Mesendoderm (in vitro differentiated cells): ENCODE data around the gene PCDHGC3.
A peak's percentile ranks its signal among the peaks of the same experiment; 100 is the strongest.

Experiments used
- DNase-seq: peaks from one replicate; pipeline ENCODE4 v3.0.0; 2013
- H2AK5ac ChIP-seq: 2 replicates; pipeline ENCODE4 v1.6.1; 2013; ENCODE audit warnings: low read length, inconsistent platforms
- H2BK120ac ChIP-seq: 2 replicates; pipeline ENCODE4 v1.6.1; 2013; ENCODE audit warnings: low read depth, mild to moderate bottlenecking, low read length, moderate library complexity, mixed read lengths
- H2BK15ac ChIP-seq: replicated peaks from 2 replicates; pipeline ENCODE4 v1.6.1; 2013; ENCODE audit warnings: low read depth, mild to moderate bottlenecking, moderate library complexity
- H2BK5ac ChIP-seq: 2 replicates; pipeline ENCODE4 v1.6.1; 2013; ENCODE audit warnings: low read length, inconsistent platforms
- H3K18ac ChIP-seq: 2 replicates; pipeline ENCODE4 v1.6.1; 2013; ENCODE audit warnings: mild to moderate bottlenecking, low read length, mixed read lengths
- H3K23ac ChIP-seq: one replicate; pipeline ENCODE4 v1.6.1; 2013; ENCODE audit warnings: low read length
- H3K27ac ChIP-seq: 2 replicates; pipeline ENCODE4 v1.5.1; 2013; ENCODE audit warnings: low read depth, mild to moderate bottlenecking, inconsistent platforms, low read length, moderate library complexity
- H3K27me3 ChIP-seq: 2 replicates; pipeline ENCODE4 v1.6.1; 2013; ENCODE audit warnings: low read length, control low read depth, mild to moderate bottlenecking, inconsistent platforms; ENCODE audit not compliant: insufficient read depth, poor library complexity
- H3K36me3 ChIP-seq: 2 replicates; pipeline ENCODE4 v1.6.1; 2013; ENCODE audit warnings: low read length, inconsistent platforms; ENCODE audit not compliant: control insufficient read depth, insufficient read depth
- H3K4ac ChIP-seq: one replicate; pipeline ENCODE4 v1.6.1; 2013; ENCODE audit warnings: low read depth, mild to moderate bottlenecking, low read length, moderate library complexity
- H3K4me1 ChIP-seq: 2 replicates; pipeline ENCODE4 v1.6.1; 2013; ENCODE audit warnings: low read depth, low read length, inconsistent platforms; ENCODE audit not compliant: control insufficient read depth
- H3K4me2 ChIP-seq: 2 replicates; pipeline ENCODE4 v1.6.1; 2013; ENCODE audit warnings: low read length
- H3K4me3 ChIP-seq: 2 replicates; pipeline ENCODE4 v1.5.1; 2013; ENCODE audit warnings: mild to moderate bottlenecking, low read length
- H3K56ac ChIP-seq: one replicate; pipeline ENCODE4 v1.6.1; 2013; ENCODE audit warnings: low read length
- H3K79me1 ChIP-seq: 2 replicates; pipeline ENCODE4 v1.6.1; 2013; ENCODE audit warnings: low read length, inconsistent platforms
- H3K79me2 ChIP-seq: 2 replicates; pipeline ENCODE4 v1.6.1; 2013; ENCODE audit warnings: mild to moderate bottlenecking, low read length; ENCODE audit not compliant: control insufficient read depth, insufficient read depth
- H3K9ac ChIP-seq: 2 replicates; pipeline ENCODE4 v1.6.1; 2013; ENCODE audit warnings: low read length, inconsistent platforms
- H4K5ac ChIP-seq: one replicate; pipeline ENCODE4 v1.6.1; 2013; ENCODE audit warnings: low read length
- H4K8ac ChIP-seq: one replicate; pipeline ENCODE4 v1.6.1; 2013; ENCODE audit warnings: low read depth, mild to moderate bottlenecking, control low read depth, low read length, moderate library complexity
- WGBS: extraction: QIAGEN DNeasy Blood & Tissue Kit; methylation state at CpG from one replicate; pipeline ENCODE4 v1.1.7; 2013; ENCODE audit warnings: low lambda C conversion rate, missing lambda C conversion rate; ENCODE audit not compliant: insufficient coverage; ENCODE audit errors: extremely low coverage; 5-methylcytosine and 5-hydroxymethylcytosine counted together

The PCDHGC3 gene

GRCh38 chr5:141506381-141507155 is 30.8 kb downstream of the PCDHGC3 start:
- Histone ChIP-seq H3K4me3 (no peak overlapping the region), H2AK5ac (no peak overlapping the region), H3K4ac (no peak overlapping the region), H4K5ac (no peak overlapping the region), H2BK120ac (no peak overlapping the region), H3K23ac (no peak overlapping the region), H3K56ac (no peak overlapping the region), H3K4me1 (peaks cover 10% of the 10 kb centered on the region), H2BK5ac (no peak overlapping the region), H4K8ac (no peak overlapping the region), H3K4me2 (no peak overlapping the region), H3K79me2 (no peaks in the 10 kb centered on the region), H3K27ac (no peak overlapping the region), H3K79me1 (no peaks in the 10 kb centered on the region), H3K36me3 (no peaks in the 10 kb centered on the region), H3K27me3 (no peaks in the 10 kb centered on the region), H3K18ac (no peak overlapping the region), H3K9ac (no peak overlapping the region), H2BK15ac (no peak overlapping the region)
- no peak for DNase-seq
- no CpG with 5 or more reads among the region's 8 CpGs for WGBS

- H4K8ac ChIP-seq = no peak overlapping the region
- peak overlapping the region; percentile 36 for H3K9ac ChIP-seq
- no peak overlapping the region for H2BK15ac ChIP-seq
- WGBS = no CpG with 5 or more reads among the region's 11 CpGs
- peak overlapping the region; percentile 21 for H2BK5ac ChIP-seq
- peak overlapping the region; percentile 78 for H3K56ac ChIP-seq
- no peaks in the 10 kb centered on the region for H3K79me2 ChIP-seq
- H3K4ac ChIP-seq = no peak overlapping the region
- no peak overlapping the region for H3K18ac ChIP-seq
- no peak overlapping the region for H4K5ac ChIP-seq
- no peaks in the 10 kb centered on the region for H3K27me3 ChIP-seq
- H3K27ac ChIP-seq = peak overlapping the region; percentile 39
- peaks cover 10% of the 10 kb centered on the region for H3K4me1 ChIP-seq
- no peak overlapping the region for H2BK120ac ChIP-seq
- H3K4me2 ChIP-seq = no peak overlapping the region
- no peak overlapping the region for H3K23ac ChIP-seq
- H3K36me3 ChIP-seq = no peaks in the 10 kb centered on the region
- H2AK5ac ChIP-seq = peak overlapping the region; percentile 45
- no peak for DNase-seq
- H3K79me1 ChIP-seq = no peaks in the 10 kb centered on the region
- H3K4me3 ChIP-seq = no peak overlapping the region
Observed at GRCh38 chr5:141507387-141508091, 31.8 kb downstream of the PCDHGC3 start.

GRCh38 chr5:141508440-141508797 is 32.7 kb downstream of the PCDHGC3 start:
- H3K27me3 ChIP-seq = no peaks in the 10 kb centered on the region
- H3K79me1 ChIP-seq = no peaks in the 10 kb centered on the region
- WGBS = no CpG with 5 or more reads among the region's 9 CpGs
- no peaks in the 10 kb centered on the region for H3K79me2 ChIP-seq
- H3K4me1 ChIP-seq = peaks cover 10% of the 10 kb centered on the region
- H3K4ac ChIP-seq = peak overlapping the region; percentile 22
- no peak overlapping the region for H3K23ac ChIP-seq
- no peak overlapping the region for H4K5ac ChIP-seq
- peak overlapping the region; percentile 25 for H3K4me2 ChIP-seq
- H2AK5ac ChIP-seq = no peak overlapping the region
- peak overlapping the region; percentile 39 for H2BK5ac ChIP-seq
- peak overlapping the region; percentile 57 for H3K9ac ChIP-seq
- no peak overlapping the region for H3K4me3 ChIP-seq
- peak overlapping the region; percentile 51 for H2BK120ac ChIP-seq
- H3K56ac ChIP-seq = peak overlapping the region; percentile 78
- no peak for DNase-seq
- H3K27ac ChIP-seq = peak overlapping the region; percentile 39
- H3K18ac ChIP-seq = peak overlapping the region; percentile 8
- H3K36me3 ChIP-seq = no peaks in the 10 kb centered on the region
- no peak overlapping the region for H4K8ac ChIP-seq
- H2BK15ac ChIP-seq = no peak overlapping the region

GRCh38 chr5:141508798-141509611 is 33.2 kb downstream of the PCDHGC3 start:
- Histone ChIP-seq H3K36me3 (no peaks in the 10 kb centered on the region), H3K23ac (no peak overlapping the region), H3K4me2 (peak overlapping the region; percentile 41), H4K8ac (no peak overlapping the region), H2BK5ac (no peak overlapping the region), H4K5ac (no peak overlapping the region), H3K79me2 (no peaks in the 10 kb centered on the region), H3K9ac (peak overlapping the region; percentile 67), H3K4me3 (no peak overlapping the region), H2BK120ac (no peak overlapping the region), H3K4me1 (peaks cover 10% of the 10 kb centered on the region), H2BK15ac (no peak overlapping the region), H3K27me3 (no peaks in the 10 kb centered on the region), H3K4ac (no peak overlapping the region), H3K56ac (peak overlapping the region; percentile 78), H2AK5ac (no peak overlapping the region), H3K18ac (peak overlapping the region; percentile 8), H3K27ac (peak overlapping the region; percentile 47), H3K79me1 (no peaks in the 10 kb centered on the region)
- peak; percentile 87 for DNase-seq
- WGBS = no CpG with 5 or more reads among the region's 23 CpGs

GRCh38 chr5:141510160-141510559 is 34.4 kb downstream of the PCDHGC3 start:
- Histone ChIP-seq H3K9ac (no peak overlapping the region), H2BK5ac (no peak overlapping the region), H3K4ac (no peak overlapping the region), H3K79me1 (no peaks in the 10 kb centered on the region), H3K4me1 (peaks cover 14% of the 10 kb centered on the region), H3K4me2 (no peak overlapping the region), H3K27ac (no peak overlapping the region), H3K36me3 (no peaks in the 10 kb centered on the region), H3K79me2 (no peaks in the 10 kb centered on the region), H3K27me3 (no peaks in the 10 kb centered on the region), H2BK15ac (no peak overlapping the region), H3K56ac (no peak overlapping the region), H4K5ac (no peak overlapping the region), H2BK120ac (no peak overlapping the region), H2AK5ac (no peak overlapping the region), H3K23ac (no peak overlapping the region), H3K18ac (no peak overlapping the region), H3K4me3 (no peak overlapping the region), H4K8ac (no peak overlapping the region)
- DNase-seq = no peak
- no CpG with 5 or more reads among the region's 9 CpGs for WGBS
